Stimulated activated CD4-positive, alpha-beta T cell treated with anti-CD3 and anti-CD28 coated beads, Interleukin-12 subunit alpha, Interleukin-12 subunit beta, amount 100 ng/mL, for 48 hours (primary cell): ENCODE measurements around the gene SKAP1.

Experiments
- DNase-seq, 3 donors: peaks; one replicate each; pipeline ENCODE4 v3.0.0-alpha.2; 2020; ENCODE audit warnings: low read depth in 2 of 3, low spot score in 1 of 3

The SKAP1 gene

GRCh38 chr17:48330421-48330820 lies 99.6 kb downstream of the SKAP1 start:
- no peak for DNase-seq

DNA sequence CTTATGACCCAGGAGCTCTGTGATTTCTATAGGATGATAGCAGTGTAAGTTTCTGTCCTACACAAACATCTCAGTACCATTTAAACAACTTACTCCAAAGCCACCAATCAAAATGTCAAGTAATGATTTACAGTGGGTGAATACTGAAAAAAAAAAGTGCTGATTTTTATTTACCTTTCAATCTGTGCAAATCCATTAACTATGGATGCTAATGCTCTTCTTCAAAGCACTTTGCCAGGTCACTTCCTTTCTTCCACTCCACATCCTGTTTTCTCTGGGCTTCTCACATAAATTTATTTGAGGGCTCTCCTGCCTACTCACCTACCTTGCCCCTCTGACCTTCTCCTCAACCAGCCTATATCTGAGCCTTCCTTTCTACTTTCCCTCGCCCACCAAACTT lies 101.6 kb downstream of the SKAP1 start:
- no peak for DNase-seq

DNA sequence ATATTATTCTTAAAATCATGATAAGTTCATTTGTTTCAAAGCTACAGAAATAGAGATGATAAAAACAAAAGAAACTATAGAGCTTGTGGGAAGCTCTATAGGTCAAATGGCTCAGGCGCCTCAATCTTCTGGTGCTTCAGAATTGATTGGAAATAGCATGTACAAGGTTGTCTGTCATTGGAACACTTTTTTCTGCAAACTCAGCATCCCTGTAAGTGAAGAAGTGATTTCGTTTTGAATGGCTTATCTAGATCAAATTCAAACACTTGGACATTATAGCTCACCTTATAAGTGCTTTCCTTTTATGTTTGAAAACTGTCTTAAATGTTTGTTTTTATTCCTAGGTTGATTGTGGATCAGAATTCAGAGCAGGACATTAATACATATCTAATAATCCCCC lies 103.7 kb downstream of the SKAP1 start:
- no peak for DNase-seq

- DNase-seq, result no peak
These were observed 108.0 kb downstream of the SKAP1 start for GRCh38 chr17:48322060-48322459.

DNA sequence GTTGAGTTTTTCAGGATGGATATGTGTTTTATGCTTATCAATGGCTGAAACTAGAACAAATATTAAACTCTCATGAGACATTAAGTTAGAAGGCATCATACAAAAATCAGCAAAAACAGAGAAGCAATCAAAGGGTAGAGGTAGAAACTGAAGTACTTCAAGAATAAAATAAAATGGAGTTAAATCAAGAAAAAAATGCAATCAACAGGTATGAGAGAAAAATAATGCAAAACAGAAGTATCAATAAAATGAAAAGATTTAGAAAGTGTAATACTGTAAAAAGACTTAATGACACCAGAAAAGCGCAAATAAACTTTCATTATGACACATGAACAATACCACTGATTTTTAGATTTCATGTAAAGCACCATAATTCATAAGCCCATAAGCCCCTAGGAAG lies 112.3 kb downstream of the SKAP1 start:
- no peak for DNase-seq

GRCh38 chr17:48314716-48315115 lies 115.3 kb downstream of the SKAP1 start:
- DNase-seq, result no peak

GRCh38 chr17:48313096-48313755 lies 116.8 kb downstream of the SKAP1 start:
- DNase-seq, result no peak

DNA sequence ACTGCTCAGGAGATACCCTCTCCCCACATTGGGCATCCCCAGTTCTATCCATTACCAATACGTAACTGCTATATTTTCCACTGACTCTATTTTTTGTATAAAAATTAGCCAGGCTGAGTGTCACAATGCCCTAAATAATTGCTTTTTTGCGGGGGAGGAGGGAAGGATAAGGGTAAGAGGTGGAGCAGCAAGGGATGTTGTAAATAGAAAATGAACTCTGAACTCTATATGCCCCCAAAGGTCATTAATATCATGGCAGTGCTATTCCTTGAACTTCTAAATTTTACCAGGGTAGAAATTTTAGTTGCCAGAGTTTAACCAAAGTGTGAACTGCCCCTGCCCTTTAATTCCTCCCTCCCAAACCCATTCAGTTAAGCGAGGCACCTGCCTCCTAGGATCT lies 118.7 kb downstream of the SKAP1 start:
- no peak for DNase-seq

GRCh38 chr17:48310748-48311213 lies 119.2 kb downstream of the SKAP1 start:
- no peak for DNase-seq

- no peak for DNase-seq
These were observed 121.4 kb downstream of the SKAP1 start for GRCh38 chr17:48308581-48308980.

DNA sequence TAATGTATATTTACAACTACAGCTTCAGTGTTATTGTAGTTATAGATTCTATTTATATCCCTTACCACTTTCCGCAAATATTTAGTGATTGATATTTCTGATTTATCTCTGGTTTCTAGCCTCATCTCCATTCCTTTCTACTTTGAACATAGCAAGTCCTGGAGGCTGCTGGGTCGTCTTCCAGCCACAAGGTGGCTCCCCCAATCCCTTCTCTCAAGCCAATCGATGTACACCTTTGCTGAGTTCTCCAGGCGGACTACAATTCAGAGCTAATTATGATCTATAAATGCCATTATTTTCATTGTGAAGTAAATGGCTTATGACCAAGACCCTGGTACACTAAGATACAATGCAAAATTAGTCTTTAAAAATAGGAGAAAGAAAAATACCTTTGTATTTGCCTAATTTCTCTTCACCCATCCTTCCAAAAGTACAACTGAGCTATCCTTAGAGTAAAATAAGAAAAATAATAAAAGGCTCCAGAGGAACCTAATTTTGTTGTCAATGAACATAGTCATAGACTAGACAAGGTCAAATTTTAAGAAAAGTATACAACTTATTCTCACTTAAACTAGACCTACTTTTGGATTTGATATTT lies 122.1 kb downstream of the SKAP1 start:
- peak in 2 of 3 donors; percentile 34 to 40 for DNase-seq

DNA sequence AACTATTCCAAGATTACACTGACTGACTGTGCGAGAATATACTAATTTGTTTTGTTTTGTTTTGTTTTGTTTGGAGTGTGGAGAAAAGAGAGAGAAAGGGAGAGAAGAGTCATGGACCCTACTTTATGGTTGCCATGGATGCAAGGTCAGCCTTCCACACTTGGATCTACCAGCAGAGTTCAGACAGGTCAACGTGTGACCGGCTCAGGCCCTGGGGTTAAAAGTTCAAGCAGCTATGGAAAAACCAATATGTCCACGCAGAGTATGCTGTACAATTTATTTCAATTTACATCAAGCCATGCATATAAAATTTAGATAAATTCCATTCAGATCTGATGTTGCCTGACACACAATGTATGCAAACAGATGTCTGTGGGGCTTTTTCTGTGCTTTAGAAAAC lies 122.8 kb downstream of the SKAP1 start:
- DNase-seq, result no peak

GRCh38 chr17:48301002-48301401 lies 129.0 kb downstream of the SKAP1 start:
- DNase-seq, result no peak

- DNase-seq, result no peak
These were observed 130.3 kb downstream of the SKAP1 start for GRCh38 chr17:48299760-48300159.

DNA sequence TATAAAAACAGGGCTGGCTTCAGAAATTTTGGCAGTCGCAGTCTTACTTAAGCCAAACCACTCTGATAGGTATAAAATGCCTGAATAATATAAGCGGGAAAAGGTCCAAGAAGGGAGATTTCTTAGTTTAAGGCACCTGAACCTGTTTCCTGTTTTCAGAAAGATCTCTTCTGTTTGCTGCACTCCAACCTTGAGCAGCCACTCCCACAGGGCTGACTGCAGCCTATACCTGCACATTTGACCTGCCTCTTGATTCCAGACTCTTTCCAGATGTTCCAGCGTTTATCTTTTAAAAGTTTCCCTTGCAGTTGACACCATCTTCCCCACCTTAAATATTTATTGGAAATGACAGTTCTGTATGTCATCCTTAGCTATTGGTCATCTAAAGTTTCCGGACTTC lies 132.2 kb downstream of the SKAP1 start:
- DNase-seq, result no peak

DNA sequence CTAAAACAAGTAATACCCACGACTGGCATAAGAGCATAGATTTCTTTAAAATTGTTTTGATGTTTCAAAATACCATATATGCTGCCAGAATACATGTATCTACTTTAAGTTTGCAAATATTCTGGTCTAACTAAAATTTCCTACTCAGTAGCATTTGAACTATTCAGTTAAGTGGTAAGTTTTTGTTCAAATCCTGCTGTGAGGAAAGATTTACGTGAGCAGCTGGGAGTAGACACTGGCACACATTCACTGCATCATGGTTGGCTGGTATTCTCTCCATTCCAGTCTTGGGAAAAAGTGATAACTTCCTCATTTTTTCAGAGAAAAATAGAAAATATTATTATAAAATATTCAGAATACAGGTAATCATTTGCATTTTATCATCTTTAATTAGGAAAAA lies 133.6 kb downstream of the SKAP1 start:
- no peak for DNase-seq

DNA sequence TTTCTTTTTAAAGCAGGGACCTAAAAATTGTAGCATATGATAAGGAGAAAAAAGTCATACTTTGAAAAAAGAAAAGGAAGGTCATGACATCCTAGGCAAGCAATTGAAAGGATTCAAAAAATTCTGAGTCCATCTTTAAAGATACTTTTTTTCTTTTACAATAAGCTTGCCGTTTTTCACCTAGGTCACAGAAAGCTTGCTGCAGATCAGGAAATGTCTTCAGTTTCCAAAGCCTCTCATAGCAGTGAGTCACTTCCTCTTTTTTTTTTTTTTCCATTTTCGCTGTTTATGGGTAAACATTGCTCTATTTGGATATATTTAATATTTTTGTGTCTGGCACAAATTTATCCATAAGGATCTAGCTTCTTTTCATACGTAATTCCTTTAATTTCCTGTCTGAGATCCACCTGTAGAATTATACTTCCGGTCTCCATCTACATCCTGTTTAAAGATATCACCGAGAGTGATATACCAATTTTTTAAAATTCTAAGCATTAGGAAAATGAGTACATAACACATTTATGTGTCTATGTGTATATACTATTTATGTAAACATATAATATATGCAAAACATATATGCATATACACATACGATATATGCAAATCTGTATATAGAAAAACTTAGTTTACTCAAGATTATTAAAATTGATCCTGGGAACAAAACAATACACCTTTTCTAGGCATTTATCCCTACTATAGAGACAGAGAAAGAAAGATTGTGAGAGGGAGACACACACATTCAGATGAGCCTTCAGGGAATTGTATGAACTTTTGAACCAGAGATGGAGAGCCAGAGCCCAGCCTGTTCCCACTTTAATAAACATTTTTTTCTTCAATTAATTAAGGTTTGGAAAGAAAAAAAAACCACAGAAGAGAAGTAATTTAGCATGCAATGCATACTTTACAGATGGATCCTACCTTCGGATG lies 134.4 kb downstream of the SKAP1 start:
- no peak for DNase-seq

- no peak for DNase-seq
These were observed 135.1 kb downstream of the SKAP1 start for GRCh38 chr17:48294806-48295361.

DNA sequence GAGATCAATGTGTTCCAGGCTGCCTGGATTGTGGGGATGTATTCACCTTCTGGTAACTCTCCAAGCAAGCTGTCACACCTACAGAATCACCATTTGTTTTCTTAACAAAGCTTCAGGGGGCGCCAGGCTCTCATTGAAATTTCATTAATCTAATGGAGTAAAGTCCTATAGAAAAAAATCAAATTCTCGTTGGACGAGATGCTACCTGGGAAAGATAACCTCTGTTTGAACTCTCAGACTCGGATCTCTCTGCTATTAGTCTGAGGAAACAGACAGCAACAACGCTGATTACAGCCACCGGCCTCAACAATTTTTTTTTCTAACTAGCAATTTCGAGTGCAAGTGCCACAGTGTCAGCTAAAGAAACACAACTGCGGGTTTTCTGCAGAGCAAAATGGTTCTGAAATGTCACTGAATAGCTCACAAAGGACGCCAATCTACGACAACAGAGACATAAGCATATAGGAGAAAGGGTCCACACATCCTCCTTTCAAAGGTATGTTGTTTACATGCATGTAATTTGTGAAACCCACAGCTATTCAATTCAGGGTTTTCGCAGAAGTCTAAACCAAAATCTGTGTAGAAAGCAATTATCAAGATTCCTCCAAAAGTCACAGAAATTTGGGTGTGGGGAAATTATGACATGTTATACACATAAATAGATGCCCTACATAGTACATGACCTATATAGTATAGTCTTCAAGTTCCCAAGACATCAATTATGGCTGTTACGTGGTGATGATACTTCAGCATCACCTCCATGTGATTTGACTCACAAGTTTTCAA lies 135.8 kb downstream of the SKAP1 start:
- DNase-seq, result no peak

GRCh38 chr17:48293319-48294019 lies 136.5 kb downstream of the SKAP1 start:
- no peak for DNase-seq
